HG02973 (cell line): ENCODE measurements around the gene KCNMB2.

Source experiments
- ATAC-seq: cut with Tn5 transposase; IDR thresholded peaks from one replicate; pipeline ENCODE4 v1.9.1; 2021; ENCODE audit warnings: moderate library complexity; ENCODE audit not compliant: unreplicated experiment

Gene KCNMB2

DNA sequence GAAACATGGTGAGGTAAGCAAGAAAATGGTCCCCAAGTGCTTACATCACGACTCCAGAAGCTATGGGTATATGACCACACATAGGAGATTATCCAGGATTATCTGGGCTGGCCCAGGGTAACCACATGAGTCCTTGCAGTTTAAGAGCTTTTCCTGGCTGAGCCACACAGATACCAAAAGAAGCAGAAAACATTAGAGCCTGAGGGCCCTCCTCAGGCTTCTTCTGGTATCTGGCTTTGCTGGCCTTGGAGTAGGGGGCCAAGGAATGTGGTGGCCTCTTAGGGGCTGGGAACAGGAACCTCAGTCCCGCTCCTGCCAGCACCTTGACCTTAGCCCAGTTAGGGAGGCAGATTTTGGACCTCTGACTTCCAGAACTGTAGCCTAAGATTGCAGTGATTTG, 259.1 kb downstream of the KCNMB2 start:
- ATAC-seq: no peak

DNA sequence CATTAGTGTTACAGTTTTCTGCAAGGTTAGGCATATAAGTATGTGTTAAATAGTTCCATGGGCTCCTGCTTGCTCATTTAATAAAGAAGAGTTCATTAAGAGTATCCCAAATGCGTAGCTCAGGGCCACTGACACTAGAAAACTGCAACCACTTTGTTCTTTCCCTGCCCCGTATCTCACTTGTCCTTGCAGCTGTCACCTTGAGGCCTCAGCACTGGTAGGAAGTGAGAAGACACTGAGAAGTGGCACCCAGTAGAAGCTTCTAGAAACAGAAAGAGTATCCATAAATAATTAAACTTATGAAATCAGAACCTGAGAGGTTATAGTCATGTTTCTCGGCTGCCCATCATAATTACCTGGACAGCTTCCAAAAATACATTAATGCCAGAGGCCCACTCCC, 266.0 kb downstream of the KCNMB2 start:
- no peak for ATAC-seq

GRCh38 chr3:178802993-178803693, 266.9 kb downstream of the KCNMB2 start:
- ATAC-seq: no peak

GRCh38 chr3:178804606-178805005, 268.4 kb downstream of the KCNMB2 start:
- no peak for ATAC-seq

- ATAC-seq: no peak
Observed at GRCh38 chr3:178805741-178806140, 269.5 kb downstream of the KCNMB2 start.

DNA sequence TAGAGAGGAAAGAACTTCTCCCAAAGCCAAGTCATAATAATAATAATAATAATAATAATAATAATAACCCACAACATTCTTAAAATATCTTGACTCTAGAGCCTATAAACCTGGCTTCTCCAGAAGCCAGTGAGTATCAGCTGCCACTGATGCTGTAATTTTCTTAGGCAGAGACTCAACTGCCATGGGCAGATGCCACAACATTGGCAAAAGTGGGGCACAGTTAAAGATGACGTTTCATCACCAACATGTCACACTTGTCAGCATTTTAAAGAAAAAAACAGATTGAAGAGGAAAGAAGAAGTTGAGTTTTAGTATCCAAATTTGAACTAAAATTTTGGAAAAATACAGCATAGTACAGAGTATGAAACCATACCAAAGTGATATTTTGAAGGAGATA, 270.4 kb downstream of the KCNMB2 start:
- no peak for ATAC-seq

DNA sequence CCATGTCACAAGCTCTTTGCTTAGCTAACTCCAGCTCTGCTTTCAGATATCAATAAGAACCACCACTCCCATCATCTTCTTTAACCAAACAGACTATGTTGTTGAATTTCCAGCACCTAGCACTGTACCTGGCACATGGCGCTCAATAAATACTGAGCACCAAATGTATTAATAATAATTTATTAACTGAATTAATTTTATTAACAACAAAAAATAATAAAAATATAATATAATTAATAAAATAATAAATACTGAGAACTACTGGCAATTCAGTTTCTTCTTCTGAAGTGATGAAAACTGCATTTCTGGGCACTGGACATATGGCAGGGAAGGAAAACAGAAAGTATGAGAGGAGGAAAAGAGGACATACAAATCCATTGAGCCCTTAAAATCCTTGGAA, 271.5 kb downstream of the KCNMB2 start:
- no peak for ATAC-seq

DNA sequence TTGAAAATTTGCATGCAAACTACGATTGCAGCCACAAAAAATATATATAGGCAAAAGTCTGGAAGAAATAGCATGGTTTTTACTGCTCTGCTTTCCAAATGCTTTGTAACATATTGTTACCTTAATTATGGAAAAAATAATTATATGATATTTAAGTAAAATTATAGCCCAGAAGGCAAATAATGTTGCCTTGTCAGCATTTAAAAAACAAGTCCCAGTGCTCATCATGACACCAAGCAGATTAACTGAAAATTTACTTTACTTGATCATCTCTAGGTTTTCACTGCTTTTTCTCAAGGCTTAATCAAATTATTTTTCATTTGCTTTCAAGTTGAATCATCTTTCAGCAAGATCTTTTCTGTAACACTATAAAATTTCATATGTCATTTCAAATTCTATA, 272.5 kb downstream of the KCNMB2 start:
- no peak for ATAC-seq

DNA sequence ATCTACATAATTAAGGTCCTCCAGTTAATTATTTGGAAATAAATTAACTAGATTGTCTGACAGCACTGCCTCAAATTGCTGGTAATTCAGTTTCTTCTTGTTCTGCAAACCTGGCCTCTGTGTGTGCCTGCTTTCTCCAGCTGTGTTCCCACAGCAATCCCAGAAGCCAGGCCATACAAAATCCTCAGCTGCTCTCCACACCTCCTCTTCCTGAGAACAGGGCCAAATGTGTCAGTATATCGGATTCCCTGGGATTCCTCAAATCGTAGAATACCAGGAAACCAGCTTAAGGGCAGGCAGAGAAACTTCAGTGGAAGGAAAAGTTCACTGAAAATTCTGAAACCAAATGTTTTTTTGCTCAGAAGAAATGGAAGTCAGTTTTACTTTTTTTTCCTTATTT, 273.9 kb downstream of the KCNMB2 start:
- ATAC-seq: no peak

- no peak for ATAC-seq
Observed at GRCh38 chr3:178822722-178823121, 286.5 kb downstream of the KCNMB2 start.

GRCh38 chr3:178823150-178823549, 286.9 kb downstream of the KCNMB2 start:
- no peak for ATAC-seq

DNA sequence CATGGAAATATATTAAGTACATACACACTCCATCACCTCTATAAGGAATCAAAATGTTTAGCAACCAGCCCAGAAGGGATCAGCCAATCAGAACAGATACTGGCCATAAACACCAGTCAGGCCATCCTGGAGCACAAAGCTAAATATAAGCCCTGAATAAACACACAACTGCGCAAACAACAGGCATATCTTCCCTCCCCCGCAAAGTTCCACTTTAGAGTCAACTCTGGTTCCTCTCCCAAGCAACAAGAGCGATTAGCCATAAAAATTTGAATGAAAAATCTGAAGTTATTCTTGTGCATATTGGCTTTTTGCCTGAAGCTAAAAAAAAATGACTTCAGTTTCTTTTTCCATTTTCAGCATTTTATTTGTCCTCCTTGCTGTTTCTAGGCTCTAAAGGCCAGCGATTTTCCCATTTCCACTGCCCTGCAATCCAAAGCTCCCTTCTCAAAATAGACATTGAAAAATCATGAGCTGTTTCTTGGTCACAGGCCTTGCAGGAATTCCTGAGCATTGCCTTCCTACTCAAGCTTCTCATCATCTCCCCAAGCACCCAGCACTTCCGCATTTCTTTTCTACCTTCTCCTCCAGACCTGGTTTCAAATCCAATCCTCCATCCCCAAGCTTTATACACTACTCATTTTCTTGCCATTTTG, 287.5 kb downstream of the KCNMB2 start:
- ATAC-seq: no peak

GRCh38 chr3:178826435-178827123, 290.3 kb downstream of the KCNMB2 start:
- peak; percentile 58 for ATAC-seq

GRCh38 chr3:178827285-178827856, 291.1 kb downstream of the KCNMB2 start:
- ATAC-seq: no peak

DNA sequence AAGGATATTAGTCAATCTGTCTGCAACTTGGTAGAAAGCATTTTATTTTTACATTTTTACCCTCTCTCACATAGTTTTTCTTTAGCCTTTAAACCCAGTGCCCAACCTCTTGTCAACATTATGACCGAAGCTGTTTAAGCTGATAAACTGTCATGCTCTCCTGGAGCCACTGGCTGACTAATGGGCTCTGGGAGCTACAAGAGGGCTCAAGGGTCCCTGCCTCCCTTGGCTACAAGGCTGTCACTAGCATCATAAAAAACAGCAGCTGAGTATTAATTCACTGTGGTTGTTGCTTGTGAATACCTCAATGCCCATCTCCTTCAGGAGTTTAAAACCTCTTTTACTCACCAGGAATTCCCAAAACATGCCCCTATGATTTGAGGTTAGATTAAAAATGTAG, 297.5 kb downstream of the KCNMB2 start:
- ATAC-seq: no peak

DNA sequence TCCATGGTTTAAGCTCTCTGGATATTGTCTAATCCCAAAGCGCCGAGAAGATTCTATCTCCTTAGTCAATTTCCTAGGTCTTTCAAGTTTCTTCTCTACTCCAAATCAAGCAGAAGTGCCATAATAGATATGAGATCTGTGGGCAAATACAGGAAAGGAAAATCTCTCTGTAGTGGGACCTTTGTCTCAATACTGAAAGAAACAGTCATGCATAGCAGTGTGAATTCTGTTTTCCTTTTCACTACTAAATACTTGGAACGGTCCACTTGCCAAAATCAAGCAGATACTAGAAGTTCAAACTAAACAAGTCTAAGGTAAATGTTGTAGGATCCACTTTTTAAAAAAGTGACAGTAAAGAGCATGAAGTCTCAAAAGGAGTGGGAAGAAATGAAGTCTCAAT, 298.8 kb downstream of the KCNMB2 start:
- ATAC-seq: no peak

DNA sequence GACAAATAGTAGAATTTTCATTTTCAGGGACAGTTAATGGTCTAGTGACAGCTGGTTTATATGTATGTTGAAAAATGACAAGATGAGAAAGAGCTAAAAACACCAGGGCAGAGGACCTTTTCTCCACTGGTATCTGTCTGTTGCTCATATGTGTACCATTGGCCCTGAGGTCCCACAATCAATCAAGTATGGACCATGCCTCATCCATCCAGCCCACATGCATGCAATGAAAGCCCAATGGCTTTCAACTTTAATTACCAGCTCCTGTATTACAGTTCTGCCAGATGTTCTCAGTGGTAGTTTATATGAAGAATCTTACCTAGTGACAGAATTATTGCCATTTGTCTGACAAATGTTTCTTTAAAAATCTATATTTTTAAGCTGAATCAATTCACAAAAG, 301.3 kb downstream of the KCNMB2 start:
- ATAC-seq: no peak

GRCh38 chr3:178840586-178840985, 304.4 kb downstream of the KCNMB2 start:
- ATAC-seq: no peak

DNA sequence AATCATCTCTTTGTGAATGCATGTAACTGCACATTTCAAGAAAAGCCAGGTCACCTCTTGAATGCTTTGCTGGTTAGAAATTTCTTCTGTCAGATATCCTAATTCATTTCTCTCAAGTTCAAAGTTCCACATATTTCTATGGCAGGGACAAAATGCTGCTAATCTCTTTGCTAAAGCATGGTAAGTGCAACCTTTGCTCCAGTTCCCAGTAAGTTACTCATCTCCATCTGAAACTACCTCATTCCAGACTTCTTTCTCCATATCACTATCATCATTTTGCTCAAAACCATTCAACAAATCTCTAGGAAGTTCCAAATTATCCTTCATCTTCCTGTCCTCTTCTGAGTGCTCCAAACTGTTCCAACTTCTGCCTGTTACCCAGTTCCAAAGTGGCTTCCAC, 304.8 kb downstream of the KCNMB2 start:
- ATAC-seq: no peak

DNA sequence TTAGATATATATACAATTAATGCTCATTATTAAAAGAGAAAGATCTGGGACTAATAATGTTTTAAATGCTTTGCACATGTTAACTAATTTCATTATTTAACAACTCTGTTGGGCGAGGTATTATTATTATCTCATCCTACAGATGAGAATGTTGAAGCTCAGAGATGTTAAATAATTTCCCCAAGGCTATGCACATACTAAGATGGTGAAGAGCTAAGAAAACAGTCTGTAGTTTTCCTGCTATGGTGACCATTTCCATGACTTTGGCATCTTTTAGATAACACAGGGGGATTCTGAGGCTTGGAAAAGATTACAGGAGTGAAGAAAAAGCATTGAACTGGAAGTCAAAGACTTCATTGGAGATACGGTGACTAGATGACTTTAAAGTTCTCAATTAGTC, 308.7 kb downstream of the KCNMB2 start:
- no peak for ATAC-seq

GRCh38 chr3:178845420-178846118, 309.3 kb downstream of the KCNMB2 start:
- ATAC-seq: no peak
